GM19397 (cell line): ENCODE measurements around the gene IL1A.

ENCODE experiments used
- ATAC-seq: cut with Tn5 transposase; IDR thresholded peaks from one replicate; pipeline ENCODE4 v1.9.1; 2021; ENCODE audit warnings: mild to moderate bottlenecking, moderate library complexity; ENCODE audit not compliant: unreplicated experiment

The IL1A gene

GRCh38 chr2:112728029-112728362 is 56.3 kb downstream of the IL1A start:
- no peak for ATAC-seq

- ATAC-seq, result no peak
Observed at GRCh38 chr2:112727276-112728028, 56.8 kb downstream of the IL1A start.

- ATAC-seq, result peak; percentile 73
Observed at GRCh38 chr2:112726487-112727190, 57.7 kb downstream of the IL1A start.

GRCh38 chr2:112725545-112726457 is 58.5 kb downstream of the IL1A start:
- ATAC-seq, result no peak

GRCh38 chr2:112724591-112725525 is 59.4 kb downstream of the IL1A start:
- ATAC-seq, result no peak

GRCh38 chr2:112723995-112724394 is 60.3 kb downstream of the IL1A start:
- ATAC-seq, result no peak
